DND-41 (cell line): ENCODE results near the gene TP53I3.

Source experiments
- ATAC-seq: fragments of 200-7000 bp; cut with Tn5 transposase; 3 replicates; pipeline ENCODE4 v1.9.1; 2021; ENCODE audit warnings: low read depth; ENCODE audit not compliant: insufficient read depth
- DNase-seq: peaks from one replicate; pipeline ENCODE4 v3.0.0-alpha.2; 2020
- H2AFZ ChIP-seq: 2 replicates; pipeline ENCODE4 v1.6.0; 2012; ENCODE audit warnings: low read depth, low read length
- H3K27ac ChIP-seq: 2 replicates; pipeline ENCODE4 v1.5.1; 2012; ENCODE audit warnings: low read length, inconsistent platforms
- H3K27me3 ChIP-seq: fragments of 200-600 bp; sonication (generic); 2 replicates; pipeline ENCODE4 v1.6.0; 2012; ENCODE audit warnings: low read length, mild to moderate bottlenecking, inconsistent platforms; ENCODE audit not compliant: insufficient read depth, poor library complexity
- H3K36me3 ChIP-seq: 2 replicates; pipeline ENCODE4 v1.5.1; 2012; ENCODE audit warnings: low read length, inconsistent platforms; ENCODE audit not compliant: insufficient read depth
- H3K4me1 ChIP-seq: 2 replicates; pipeline ENCODE4 v1.5.1; 2012; ENCODE audit warnings: mild to moderate bottlenecking, low read length; ENCODE audit not compliant: insufficient read depth
- H3K4me2 ChIP-seq: 2 replicates; pipeline ENCODE4 v1.6.0; 2012; ENCODE audit warnings: mild to moderate bottlenecking, moderate library complexity, low read length, inconsistent platforms; ENCODE audit not compliant: insufficient read depth
- H3K4me3 ChIP-seq, 2 experiments: fragments of 200-600 bp in 1 of 2; shearing (Covaris generic) in 1 of 2; 2 replicates each; pipeline ENCODE4 v1.5.1; 2012 to 2016; ENCODE audit warnings: inconsistent platforms in 2 of 2, low read length in 2 of 2, mild to moderate bottlenecking in 2 of 2, low read depth in 1 of 2, moderate library complexity in 1 of 2
- H3K79me2 ChIP-seq: 2 replicates; pipeline ENCODE4 v1.6.0; 2012; ENCODE audit warnings: low read length, inconsistent platforms; ENCODE audit not compliant: insufficient read depth
- H3K9ac ChIP-seq: 2 replicates; pipeline ENCODE4 v1.6.0; 2012; ENCODE audit warnings: low read depth, mild to moderate bottlenecking, inconsistent platforms, low read length, moderate library complexity
- H3K9me3 ChIP-seq: 2 replicates; pipeline ENCODE4 v1.5.1; 2012; ENCODE audit warnings: low read length, moderate library complexity, mild to moderate bottlenecking, inconsistent platforms; ENCODE audit not compliant: insufficient read depth, severe bottlenecking
- H4K20me1 ChIP-seq: 2 replicates; pipeline ENCODE4 v1.6.0; 2012; ENCODE audit warnings: low read length; ENCODE audit not compliant: insufficient read depth
- EZH2 ChIP-seq: IDR thresholded peaks from 3 replicates; pipeline ENCODE4 v1.6.1; 2012; ENCODE audit warnings: borderline replicate concordance, low read depth, mild to moderate bottlenecking, moderate library complexity, low read length, inconsistent platforms; ENCODE audit not compliant: severe bottlenecking
- TF ChIP-seq, protein P1 (sequence below): IDR thresholded peaks from 2 replicates; pipeline ENCODE4 v1.5.1; 2012; ENCODE audit warnings: borderline replicate concordance, low read length, moderate library complexity, mild to moderate bottlenecking; ENCODE audit not compliant: poor library complexity, severe bottlenecking; ENCODE audit errors: extremely low read depth

Gene TP53I3

DNA sequence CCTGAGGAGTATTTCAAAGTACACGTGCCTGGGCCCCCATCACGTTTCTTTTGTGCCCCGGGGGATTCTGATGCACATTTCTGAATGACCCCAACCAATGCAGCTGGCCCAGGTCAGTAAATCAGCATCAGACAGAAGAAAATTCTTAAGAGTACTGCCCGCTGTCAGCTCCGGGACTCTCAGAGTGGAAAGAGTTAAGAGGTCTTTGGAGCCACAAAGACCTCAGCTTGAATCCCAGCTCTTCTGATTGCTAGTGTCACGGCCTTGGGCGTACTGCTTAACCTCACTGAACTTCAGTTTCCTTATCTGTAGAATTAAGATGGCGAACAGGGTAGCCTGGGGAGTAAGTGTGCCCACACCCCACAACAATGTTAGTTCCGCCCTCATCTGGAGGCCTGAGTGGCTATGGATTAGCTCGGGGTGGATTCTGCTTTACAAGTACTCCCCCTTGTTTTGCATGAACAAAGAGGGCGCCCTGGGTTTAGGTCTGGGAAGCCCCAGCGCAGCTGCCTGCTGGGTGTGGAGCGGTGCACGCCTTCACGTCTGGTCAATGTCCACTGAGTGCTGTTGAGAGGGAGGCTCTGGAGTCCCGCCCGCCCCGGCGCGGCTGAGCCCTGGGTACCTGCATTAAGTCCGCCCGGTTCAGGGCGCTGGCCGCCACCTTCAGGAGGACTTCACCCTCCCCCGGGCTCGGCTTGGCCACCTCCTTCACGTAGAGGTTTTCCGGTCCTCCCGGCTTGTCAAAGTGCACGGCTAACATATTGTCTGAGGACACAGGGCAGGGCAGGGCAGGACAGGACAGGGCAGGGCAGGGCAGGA, 858 bp downstream of the TP53I3 start:
- TF ChIP-seq EZH2: no peak
- TF ChIP-seq, protein P1, sequence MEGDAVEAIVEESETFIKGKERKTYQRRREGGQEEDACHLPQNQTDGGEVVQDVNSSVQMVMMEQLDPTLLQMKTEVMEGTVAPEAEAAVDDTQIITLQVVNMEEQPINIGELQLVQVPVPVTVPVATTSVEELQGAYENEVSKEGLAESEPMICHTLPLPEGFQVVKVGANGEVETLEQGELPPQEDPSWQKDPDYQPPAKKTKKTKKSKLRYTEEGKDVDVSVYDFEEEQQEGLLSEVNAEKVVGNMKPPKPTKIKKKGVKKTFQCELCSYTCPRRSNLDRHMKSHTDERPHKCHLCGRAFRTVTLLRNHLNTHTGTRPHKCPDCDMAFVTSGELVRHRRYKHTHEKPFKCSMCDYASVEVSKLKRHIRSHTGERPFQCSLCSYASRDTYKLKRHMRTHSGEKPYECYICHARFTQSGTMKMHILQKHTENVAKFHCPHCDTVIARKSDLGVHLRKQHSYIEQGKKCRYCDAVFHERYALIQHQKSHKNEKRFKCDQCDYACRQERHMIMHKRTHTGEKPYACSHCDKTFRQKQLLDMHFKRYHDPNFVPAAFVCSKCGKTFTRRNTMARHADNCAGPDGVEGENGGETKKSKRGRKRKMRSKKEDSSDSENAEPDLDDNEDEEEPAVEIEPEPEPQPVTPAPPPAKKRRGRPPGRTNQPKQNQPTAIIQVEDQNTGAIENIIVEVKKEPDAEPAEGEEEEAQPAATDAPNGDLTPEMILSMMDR: no peak
- Histone ChIP-seq H3K27me3 (no peaks in the 10 kb centered on the region), H3K36me3 (no peaks in the 10 kb centered on the region), H3K4me1 (peaks cover 18% of the 10 kb centered on the region), H3K79me2 (no peaks in the 10 kb centered on the region), H3K9ac (peak overlapping the region; percentile 68), H2AFZ (peak overlapping the region; percentile 91), H3K4me3 (peak overlapping the region; percentile 11 to 84; a peak in 3 of 4 replicates), H3K4me2 (peak overlapping the region; percentile 99), H4K20me1 (no peaks in the 10 kb centered on the region), H3K27ac (no peak overlapping the region), H3K9me3 (no peaks in the 10 kb centered on the region)
- ATAC-seq (peak; percentile 55), DNase-seq (peak; percentile 40)

DNA sequence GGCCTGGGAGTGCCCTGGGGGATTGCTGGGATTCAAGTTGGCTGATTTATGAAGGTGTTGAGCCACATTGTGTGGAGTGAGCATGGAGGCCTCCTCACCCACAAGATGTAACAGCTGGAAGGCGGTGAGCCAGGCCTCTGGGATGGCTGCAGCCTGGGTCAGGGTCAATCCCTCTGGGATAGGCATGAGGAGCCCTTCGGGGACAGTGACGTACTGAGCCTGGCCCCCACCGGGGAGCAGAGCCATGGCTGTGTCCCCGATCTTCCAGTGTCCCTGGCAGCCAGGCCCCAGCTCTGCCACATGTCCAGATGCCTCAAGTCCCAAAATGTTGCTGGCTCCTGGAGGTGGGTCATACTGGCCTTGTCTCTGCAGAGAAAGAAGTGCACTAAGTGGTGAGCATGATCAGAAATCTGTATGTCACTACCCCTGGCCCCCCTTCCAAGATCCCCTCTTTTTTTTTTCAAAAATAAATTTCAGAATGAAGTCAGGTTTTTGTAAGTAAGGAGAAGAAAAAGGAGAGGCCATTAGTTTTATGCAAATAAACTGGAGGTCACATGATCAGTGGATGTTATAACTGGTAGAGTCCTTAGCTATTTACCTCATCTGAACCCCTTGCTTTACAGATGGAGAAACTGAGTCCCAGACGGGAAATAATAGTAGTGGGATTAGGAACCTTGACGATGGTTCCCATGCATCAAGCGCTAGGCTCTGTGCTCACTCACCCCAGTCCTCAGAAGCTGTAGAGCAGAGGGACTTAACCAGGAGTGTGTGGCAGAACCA, 1.7 kb downstream of the TP53I3 start:
- H3K79me2 ChIP-seq: no peaks in the 10 kb centered on the region
- ATAC-seq: no peak

DNA sequence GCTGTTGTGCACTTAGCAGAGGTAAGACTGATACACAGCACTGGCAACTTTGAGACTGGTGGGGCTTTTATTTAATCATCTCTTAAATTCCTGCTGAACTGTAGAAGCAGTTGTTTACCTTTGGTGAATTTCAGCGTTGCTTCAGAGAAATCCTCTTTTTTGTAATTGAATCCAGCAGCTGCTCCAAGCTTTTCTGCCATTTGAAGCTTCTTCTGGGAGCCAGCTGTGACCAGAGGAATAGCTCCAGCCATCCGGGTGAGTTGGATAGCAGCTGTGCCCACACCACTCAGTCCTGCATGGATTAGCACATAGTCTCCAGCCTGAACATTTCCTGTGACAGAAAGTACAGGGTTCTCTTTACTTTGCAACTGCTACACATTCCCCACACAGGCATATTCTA, 3.9 kb downstream of the TP53I3 start:
- H3K27me3 ChIP-seq: no peaks in the 10 kb centered on the region
- H3K27ac ChIP-seq: no peak overlapping the region
- H3K9me3 ChIP-seq: no peaks in the 10 kb centered on the region
- peaks cover 5% of the 10 kb centered on the region for H3K79me2 ChIP-seq
- H3K4me1 ChIP-seq: peaks cover 32% of the 10 kb centered on the region
- no peak for DNase-seq
- TF ChIP-seq, protein P1: no peak
- no peak for TF ChIP-seq EZH2
- no peak overlapping the region for H2AFZ ChIP-seq
- no peak overlapping the region for H3K9ac ChIP-seq
- H3K36me3 ChIP-seq: no peaks in the 10 kb centered on the region
- no peak overlapping the region for H3K4me3 ChIP-seq
- no peaks in the 10 kb centered on the region for H4K20me1 ChIP-seq
- no peak overlapping the region for H3K4me2 ChIP-seq
- no peak for ATAC-seq

More for the DNA sequence above, 1.7 kb downstream of the TP53I3 start:
- Histone ChIP-seq H4K20me1 (no peaks in the 10 kb centered on the region), H3K9ac (no peak overlapping the region), H3K9me3 (no peaks in the 10 kb centered on the region), H3K36me3 (no peaks in the 10 kb centered on the region), H3K4me3 (no peak overlapping the region), H3K27me3 (no peaks in the 10 kb centered on the region), H3K4me1 (peaks cover 18% of the 10 kb centered on the region), H3K4me2 (peak overlapping the region; percentile 99; the same call in 1 of the 2 replicates), H3K27ac (no peak overlapping the region), H2AFZ (no peak overlapping the region)
- DNase-seq: no peak
- no peak for TF ChIP-seq EZH2
- TF ChIP-seq, protein P1: no peak
